IPS-15b (cell line): ENCODE results near the gene UGT2A2.

Experiments used
- H3K27me3 ChIP-seq: one replicate; pipeline ENCODE4 v1.6.1; 2013; ENCODE audit warnings: low read length; ENCODE audit not compliant: control insufficient read depth, insufficient read depth
- H3K36me3 ChIP-seq: one replicate; pipeline ENCODE4 v1.6.1; 2013; ENCODE audit warnings: low read length; ENCODE audit not compliant: control insufficient read depth, insufficient read depth
- H3K4me1 ChIP-seq: one replicate; pipeline ENCODE4 v1.6.1; 2013; ENCODE audit warnings: mild to moderate bottlenecking, low read length; ENCODE audit not compliant: control insufficient read depth, insufficient read depth
- H3K4me3 ChIP-seq: one replicate; pipeline ENCODE4 v1.5.1; 2013; ENCODE audit warnings: low read depth, low read length
- H3K9ac ChIP-seq: one replicate; pipeline ENCODE4 v1.6.1; 2013; ENCODE audit warnings: low read depth, mild to moderate bottlenecking, low read length
- H3K9me3 ChIP-seq: one replicate; pipeline ENCODE4 v1.6.1; 2013; ENCODE audit warnings: mild to moderate bottlenecking, low read length; ENCODE audit not compliant: control insufficient read depth, insufficient read depth

UGT2A2 gene

DNA sequence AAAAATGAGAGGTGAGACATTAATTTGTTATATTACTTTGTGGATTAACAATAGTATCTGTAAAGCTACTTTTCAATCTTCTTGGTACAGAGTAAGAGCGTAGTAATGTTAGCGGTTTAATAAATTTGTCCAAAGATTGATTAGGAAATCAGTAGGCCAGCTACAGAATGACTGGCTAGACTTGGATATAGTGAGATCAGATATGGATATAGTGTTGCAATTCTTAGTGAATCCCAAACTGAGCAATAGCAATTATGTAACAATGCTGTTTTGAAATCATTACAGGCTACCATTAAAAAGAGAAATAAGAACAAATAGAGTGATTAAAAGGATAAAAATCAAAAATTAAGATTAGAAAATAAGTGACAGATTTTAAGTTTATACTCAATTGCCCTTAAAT is 847 bp upstream of the UGT2A2 start:
- Histone ChIP-seq H3K27me3 (no peaks in the 10 kb centered on the region), H3K9me3 (no peaks in the 10 kb centered on the region), H3K4me3 (no peak overlapping the region), H3K9ac (no peak overlapping the region), H3K4me1 (no peaks in the 10 kb centered on the region), H3K36me3 (no peaks in the 10 kb centered on the region)

DNA sequence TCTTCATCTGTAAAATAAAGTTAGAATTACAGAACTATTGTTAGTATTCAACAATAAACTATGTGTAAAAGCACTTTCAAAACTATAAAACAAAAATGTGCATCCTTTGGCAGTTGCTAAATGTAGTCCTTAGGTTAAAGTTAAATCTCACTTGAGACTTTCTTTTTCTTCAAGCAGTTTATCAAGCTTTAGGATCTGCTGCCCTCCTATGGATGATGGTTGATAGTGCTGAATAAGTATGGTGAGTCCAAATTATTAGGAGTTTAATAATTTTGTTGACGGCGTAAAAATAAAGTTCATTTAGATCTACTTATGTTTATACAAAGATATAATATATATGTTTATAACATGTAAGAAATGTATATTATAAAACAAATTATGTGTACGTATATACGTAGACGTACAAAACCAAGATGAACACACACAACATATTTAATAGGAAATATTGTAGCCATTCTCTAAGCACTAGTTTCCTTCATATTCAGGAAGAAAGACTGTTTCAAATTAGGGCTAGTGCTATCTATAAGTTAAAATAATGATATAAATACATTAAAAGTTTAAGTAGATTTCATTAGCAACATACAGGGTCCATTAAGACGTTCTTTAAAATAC is 22.3 kb downstream of the UGT2A2 start:
- no peaks in the 10 kb centered on the region for H3K4me1 ChIP-seq
- H3K27me3 ChIP-seq, result no peaks in the 10 kb centered on the region
- H3K9me3 ChIP-seq, result no peaks in the 10 kb centered on the region
- H3K9ac ChIP-seq, result no peak overlapping the region
- no peaks in the 10 kb centered on the region for H3K36me3 ChIP-seq
- no peak overlapping the region for H3K4me3 ChIP-seq

DNA sequence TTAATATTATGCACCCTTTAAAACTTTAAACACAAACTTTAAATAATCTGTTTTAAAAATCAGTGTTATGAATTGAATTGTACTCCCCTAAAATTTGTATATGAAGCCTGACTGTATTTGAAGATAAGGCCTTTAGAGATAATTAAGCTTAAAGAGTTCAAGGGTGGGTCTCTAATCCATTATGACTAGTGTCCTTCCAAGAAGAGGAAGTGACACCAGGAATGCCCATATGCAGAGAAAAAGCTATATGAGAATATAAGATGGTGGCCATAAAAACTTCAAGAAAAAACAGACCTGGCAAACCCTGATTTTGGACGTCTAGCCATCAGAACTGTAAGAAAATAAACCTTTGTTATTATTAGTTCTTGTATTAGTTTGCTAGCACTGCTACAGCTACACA is 29.0 kb downstream of the UGT2A2 start:
- Histone ChIP-seq H3K9me3 (no peaks in the 10 kb centered on the region), H3K9ac (no peak overlapping the region), H3K36me3 (no peaks in the 10 kb centered on the region), H3K4me1 (no peaks in the 10 kb centered on the region), H3K27me3 (no peaks in the 10 kb centered on the region), H3K4me3 (no peak overlapping the region)

DNA sequence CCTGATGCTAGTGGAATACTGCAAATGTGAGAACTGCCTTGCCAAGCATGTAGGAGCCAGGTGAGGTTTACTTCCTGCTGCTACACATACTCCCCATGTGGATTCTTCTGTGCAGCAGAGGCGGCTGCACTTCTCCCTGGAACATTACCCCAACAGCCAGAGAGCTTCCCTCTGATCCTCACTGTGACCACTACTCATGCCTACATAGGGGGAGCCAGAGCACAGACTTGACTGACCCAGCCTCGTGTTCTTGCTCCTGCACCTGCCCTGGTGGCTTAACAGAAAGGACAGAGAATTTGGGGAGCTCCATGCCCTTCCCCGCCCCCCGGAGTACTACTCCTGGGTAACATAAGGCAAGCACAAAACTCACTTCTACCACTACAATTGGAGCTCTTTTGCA is 38.4 kb downstream of the UGT2A2 start:
- Histone ChIP-seq H3K27me3 (no peaks in the 10 kb centered on the region), H3K9me3 (no peaks in the 10 kb centered on the region), H3K36me3 (no peaks in the 10 kb centered on the region), H3K4me3 (no peak overlapping the region), H3K4me1 (no peaks in the 10 kb centered on the region), H3K9ac (no peak overlapping the region)

DNA sequence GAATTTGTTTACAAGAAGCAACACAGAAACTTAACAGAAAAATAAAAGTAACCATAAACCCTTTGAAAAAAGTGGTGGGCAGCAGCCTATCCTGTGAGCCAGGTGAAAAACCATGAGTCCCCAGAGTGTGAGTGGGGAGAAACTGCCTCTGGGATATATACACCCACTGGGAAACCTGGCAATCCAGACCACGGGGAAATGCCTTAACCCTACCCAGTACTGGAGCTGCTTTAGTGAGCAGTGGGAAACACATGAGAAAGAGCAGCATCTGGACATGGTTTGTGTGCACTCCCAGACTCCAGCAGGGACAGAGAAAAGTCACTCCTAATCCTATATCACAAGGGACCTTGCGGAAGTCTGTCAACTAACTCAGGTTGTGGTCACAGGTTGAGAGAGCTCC is 39.4 kb downstream of the UGT2A2 start:
- Histone ChIP-seq H3K4me3 (no peak overlapping the region), H3K36me3 (no peaks in the 10 kb centered on the region), H3K9ac (no peak overlapping the region), H3K4me1 (no peaks in the 10 kb centered on the region), H3K9me3 (no peaks in the 10 kb centered on the region), H3K27me3 (no peaks in the 10 kb centered on the region)

DNA sequence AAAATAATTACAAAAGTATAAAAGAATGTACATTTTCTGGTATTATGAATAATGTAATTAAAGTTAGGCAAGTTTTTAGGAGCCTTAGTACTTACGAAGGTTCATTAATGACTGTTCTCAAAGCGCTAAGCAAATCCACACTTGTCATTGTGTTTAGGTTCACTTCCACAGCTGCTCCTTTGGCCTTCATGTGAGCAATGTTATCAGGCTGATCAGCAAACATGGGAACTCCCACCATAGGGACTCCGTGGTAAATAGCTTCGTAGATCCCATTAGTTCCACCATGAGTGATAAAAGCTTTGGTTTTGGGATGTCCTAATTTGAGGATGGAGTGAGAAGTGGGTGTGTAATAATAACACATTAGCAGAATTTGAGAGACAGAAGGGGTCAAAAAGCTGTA is 45.1 kb downstream of the UGT2A2 start:
- no peaks in the 10 kb centered on the region for H3K36me3 ChIP-seq
- H3K9ac ChIP-seq, result no peak overlapping the region
- no peaks in the 10 kb centered on the region for H3K27me3 ChIP-seq
- no peaks in the 10 kb centered on the region for H3K4me1 ChIP-seq
- no peak overlapping the region for H3K4me3 ChIP-seq
- H3K9me3 ChIP-seq, result no peaks in the 10 kb centered on the region

DNA sequence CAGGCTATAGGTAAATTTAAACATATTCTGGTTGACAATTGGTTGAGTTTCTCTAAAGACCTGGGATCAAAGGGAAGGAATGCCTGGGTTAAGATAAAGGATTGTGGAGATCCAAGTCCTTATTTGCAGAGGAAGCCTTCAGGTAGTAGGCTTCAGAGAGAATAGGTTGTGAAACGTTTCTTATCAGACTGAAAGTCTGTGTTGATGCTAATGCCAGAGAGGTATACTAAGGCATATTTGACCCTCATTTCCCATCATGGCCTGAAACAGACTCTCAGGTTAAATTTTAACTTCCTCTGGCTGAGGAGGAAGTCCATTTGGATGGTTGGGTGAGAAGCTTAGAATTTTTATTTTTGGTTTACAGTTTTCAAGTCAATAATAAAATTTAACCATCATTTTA is 48.1 kb downstream of the UGT2A2 start:
- Histone ChIP-seq H3K4me1 (no peaks in the 10 kb centered on the region), H3K9ac (no peak overlapping the region), H3K36me3 (no peaks in the 10 kb centered on the region), H3K9me3 (no peaks in the 10 kb centered on the region), H3K4me3 (no peak overlapping the region), H3K27me3 (no peaks in the 10 kb centered on the region)

DNA sequence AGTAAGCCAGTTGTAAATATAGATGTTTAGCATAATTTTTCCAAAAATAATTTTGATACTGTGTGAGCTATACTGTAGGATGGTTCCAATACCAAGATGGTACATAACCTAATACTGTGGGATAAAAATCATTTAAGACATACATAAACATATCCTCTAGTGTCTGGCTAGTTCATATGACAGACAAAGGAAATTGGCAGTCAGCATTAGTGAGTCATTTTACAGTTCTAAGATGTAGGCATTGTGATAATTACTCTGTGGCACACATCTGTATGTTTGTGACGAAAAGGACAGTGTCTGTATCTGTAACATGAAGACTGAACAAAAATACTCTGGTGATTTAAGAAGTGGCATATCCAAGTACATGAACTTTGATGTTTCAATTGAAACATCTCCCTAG is 49.6 kb downstream of the UGT2A2 start:
- no peaks in the 10 kb centered on the region for H3K27me3 ChIP-seq
- no peaks in the 10 kb centered on the region for H3K4me1 ChIP-seq
- no peaks in the 10 kb centered on the region for H3K36me3 ChIP-seq
- no peak overlapping the region for H3K9ac ChIP-seq
- H3K9me3 ChIP-seq, result no peaks in the 10 kb centered on the region
- no peak overlapping the region for H3K4me3 ChIP-seq

DNA sequence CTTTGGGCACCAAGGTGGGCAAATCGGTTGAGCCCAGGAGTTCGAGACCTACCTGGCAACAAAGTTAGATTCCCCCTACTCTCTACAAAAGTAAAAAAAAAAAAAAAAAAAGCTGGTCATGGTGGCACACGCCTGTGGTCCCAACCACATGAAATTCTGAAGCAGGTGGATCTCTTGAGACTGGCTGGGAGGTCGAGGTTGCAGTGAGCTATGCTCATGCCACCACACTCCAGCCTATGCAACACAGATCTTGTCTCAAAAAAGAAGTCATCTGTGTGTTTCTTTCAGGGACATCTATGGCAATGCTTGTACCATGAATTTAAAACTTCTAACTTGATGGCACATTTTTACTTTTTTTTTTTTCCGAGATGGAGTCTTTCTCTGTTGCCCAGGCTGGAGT is 55.3 kb downstream of the UGT2A2 start:
- no peak overlapping the region for H3K9ac ChIP-seq
- H3K4me1 ChIP-seq, result no peaks in the 10 kb centered on the region
- H3K9me3 ChIP-seq, result no peaks in the 10 kb centered on the region
- H3K27me3 ChIP-seq, result no peaks in the 10 kb centered on the region
- H3K36me3 ChIP-seq, result no peaks in the 10 kb centered on the region
- no peak overlapping the region for H3K4me3 ChIP-seq

DNA sequence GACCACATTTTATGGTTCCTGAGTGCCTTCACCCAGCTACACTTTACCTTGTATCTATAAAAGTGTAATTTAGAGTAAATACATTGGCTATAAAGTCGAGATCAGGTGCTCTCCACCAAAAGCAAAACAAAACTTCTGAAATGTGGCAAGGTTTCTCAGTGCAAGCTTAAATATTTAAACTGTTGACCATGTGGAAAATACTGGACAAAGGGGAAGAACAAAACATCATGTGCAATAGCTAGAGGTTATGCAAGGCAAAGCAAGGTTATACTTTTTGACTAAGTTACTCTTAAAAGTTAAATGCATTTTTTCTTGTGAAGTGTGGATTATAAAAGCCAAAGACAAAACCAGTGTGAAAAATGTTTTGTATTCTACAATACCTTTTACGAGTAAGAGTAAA is 55.9 kb downstream of the UGT2A2 start:
- no peak overlapping the region for H3K9ac ChIP-seq
- no peaks in the 10 kb centered on the region for H3K9me3 ChIP-seq
- H3K4me3 ChIP-seq, result no peak overlapping the region

DNA sequence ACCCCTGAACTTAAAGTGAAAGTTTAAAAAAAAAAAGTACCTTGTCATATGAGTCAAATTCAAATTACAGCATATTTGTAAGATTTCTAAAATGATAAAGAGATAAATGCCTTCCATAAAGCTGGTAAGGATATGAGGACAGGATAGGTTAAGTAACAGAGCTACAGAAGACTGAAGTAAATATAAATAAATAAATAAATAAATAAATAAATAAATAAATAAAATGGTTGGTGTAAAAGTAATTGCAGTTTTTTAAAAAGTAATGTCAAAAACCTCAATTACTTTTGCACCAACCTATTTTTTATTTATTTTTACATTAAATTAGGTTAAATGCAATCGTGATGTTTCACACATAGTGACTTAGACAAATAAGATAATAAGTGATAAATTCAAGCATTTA is 62.2 kb downstream of the UGT2A2 start:
- Histone ChIP-seq H3K27me3 (no peaks in the 10 kb centered on the region), H3K9ac (no peak overlapping the region), H3K36me3 (no peaks in the 10 kb centered on the region), H3K9me3 (no peaks in the 10 kb centered on the region), H3K4me1 (no peaks in the 10 kb centered on the region), H3K4me3 (no peak overlapping the region)

More for the DNA sequence above, 55.9 kb downstream of the UGT2A2 start:
- Histone ChIP-seq H3K4me1 (no peaks in the 10 kb centered on the region), H3K36me3 (no peaks in the 10 kb centered on the region), H3K27me3 (no peaks in the 10 kb centered on the region)

DNA sequence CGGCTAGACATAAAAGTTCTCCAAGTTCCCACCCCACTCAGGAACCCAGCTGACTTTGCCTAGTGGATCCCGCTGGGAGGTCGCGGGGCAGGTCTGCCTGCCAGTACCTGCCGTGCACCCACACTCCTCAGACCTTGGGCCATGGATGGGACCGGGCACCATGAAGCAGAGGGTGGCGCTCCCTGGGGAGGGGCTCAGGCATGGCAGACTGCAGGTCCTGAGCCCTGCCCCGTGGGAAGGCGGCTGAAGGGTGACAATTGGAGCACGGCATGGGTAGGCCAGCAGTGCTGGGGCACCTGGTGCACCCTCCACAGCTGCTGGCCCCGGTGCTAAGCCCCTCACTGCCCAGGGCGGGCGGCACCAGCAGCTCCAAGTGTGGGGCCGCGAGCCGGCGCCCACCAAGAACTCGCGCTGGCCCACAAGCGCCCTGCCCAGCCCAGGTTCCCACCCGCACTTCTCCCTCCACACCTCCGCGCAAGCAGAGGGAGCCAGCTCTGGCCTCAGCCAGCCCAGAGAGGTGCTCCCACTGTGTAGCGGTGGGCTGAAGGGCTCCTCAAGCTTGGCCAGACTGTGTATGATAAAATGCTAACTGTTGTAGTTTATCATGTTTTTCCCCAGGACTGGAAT is 63.1 kb downstream of the UGT2A2 start:
- Histone ChIP-seq H3K9ac (no peak overlapping the region), H3K36me3 (no peaks in the 10 kb centered on the region), H3K4me1 (no peaks in the 10 kb centered on the region), H3K4me3 (no peak overlapping the region), H3K9me3 (no peaks in the 10 kb centered on the region), H3K27me3 (no peaks in the 10 kb centered on the region)
